HG03378 (cell line): Measurements from ENCODE around the gene RNASE12.

ENCODE experiments used
- ATAC-seq: cut with Tn5 transposase; IDR thresholded peaks from one replicate; pipeline ENCODE4 v1.9.1; 2021; ENCODE audit warnings: mild to moderate bottlenecking, moderate library complexity; ENCODE audit not compliant: unreplicated experiment

RNASE12 gene

DNA sequence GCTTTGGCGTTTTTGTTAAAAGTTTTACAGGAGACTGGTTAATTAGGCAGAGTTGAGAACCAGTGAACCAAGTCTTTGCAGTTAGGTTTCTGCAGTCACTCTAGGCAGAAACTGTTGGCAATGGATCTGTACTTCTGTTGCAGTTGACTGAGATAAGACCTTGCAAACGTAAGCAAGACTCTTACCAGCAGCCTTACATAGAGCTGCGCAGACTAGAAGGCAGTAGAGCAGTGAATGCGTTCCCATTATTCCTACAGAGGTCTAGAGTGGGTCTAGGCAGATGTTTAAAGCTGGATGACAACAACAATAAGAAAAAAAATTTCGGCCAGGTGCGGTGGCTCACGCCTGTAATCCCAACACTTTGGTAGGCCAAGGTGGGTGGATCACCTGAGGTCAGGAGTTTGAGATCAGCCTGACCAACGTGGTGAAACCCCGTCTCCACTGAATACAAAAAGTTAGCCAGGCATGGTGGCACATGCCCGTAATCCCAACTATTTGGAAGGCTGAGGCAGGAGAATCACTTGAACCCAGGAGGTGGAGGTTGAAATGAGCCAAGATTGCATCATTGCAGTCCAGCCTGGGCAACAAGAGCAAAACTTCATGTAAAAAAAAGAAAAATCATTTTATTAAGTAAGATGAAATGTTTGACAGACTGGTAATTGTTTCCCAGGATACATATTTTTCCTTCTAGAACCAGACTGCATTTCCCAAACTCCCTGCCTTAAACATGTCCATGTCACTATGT is 42.6 kb downstream of the RNASE12 start:
- no peak for ATAC-seq

DNA sequence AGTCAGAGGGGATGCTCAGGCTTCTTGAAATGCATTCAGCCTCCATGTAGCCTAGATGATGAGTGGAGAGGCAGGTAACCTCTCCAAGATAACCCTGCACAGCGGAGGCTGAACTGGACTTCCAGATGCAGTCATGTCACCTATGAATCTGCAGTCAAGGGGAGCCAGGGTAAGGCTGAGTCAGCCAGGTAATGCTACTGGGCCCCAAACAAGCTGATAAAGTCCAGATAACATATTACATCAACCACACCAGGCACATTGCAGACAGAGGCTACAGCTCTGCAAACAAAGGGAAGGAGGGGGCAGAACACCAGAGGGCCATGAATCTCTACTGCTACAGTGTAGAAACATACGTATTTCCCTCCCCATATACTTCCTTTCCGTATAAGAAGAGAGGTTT is 44.3 kb downstream of the RNASE12 start:
- ATAC-seq = no peak
